HG03196 (cell line): ENCODE data around the gene SKI.
"Not testable (repeated sequence)": the region's sequence is repeated elsewhere in the genome, so short reads cannot be mapped to it uniquely, and the experiment has no call there.

ENCODE experiments used
- ATAC-seq: cut with Tn5 transposase; IDR thresholded peaks from one replicate; pipeline ENCODE4 v1.9.1; 2021; ENCODE audit not compliant: unreplicated experiment

SKI gene

DNA sequence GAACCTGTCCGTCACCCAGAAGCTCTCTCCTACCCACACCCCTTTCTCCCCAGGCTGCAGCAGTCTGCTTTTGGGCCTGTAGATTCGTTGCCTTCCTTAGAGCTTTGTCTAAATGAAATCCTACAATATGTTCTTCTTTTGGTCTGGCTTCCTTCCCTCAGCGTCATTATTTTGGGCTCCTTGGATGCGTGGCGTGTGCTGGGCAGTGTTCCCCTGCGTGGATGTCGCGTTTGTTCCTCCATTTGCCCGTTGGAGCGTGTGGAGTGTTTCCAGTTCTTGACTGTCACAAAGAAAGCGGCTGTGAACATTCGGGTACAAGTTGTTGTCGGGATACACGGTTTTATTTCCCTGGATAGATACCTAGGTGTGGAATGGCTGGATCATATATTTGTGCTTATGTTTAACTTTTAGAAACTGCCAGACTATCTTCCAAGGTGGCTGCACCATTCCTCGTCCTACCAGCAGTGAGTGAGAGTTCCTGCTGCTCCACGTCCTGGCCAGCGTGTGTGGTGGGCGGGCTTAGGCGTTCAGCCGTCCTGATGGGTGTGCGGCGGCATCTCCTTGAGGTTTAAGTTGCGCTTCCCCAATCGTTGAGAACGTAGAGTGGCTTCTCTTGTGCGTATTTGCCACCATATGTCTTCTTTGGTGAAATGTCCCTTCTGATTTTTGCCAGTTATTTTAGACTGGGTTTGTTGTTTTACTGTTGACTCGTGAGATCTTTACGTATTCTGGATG is 31.7 kb downstream of the SKI start:
- no peak for ATAC-seq

GRCh38 chr1:2260470-2260869 is 32.4 kb downstream of the SKI start:
- not testable (repeated sequence) for ATAC-seq

DNA sequence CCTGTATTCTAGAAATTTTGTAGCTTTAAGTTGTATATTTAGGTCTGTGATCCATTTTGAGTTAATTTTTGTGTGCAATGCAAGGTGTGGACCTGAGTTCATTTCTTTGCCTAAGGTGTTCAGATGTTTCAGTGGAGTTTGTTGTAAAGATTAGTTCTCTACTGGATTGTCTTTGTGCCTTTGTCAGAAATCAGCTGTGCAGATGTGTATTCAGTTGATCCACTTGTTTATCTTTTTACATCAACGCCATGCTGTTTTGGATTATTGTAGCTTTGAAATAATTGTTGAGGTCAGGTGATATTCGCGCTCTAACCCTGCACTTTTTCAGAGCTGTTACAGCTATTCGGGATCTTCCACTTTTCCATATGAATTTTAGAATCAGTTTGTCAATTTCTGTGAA is 32.8 kb downstream of the SKI start:
- no peak for ATAC-seq

- not testable (repeated sequence) for ATAC-seq
These were observed 33.6 kb downstream of the SKI start for GRCh38 chr1:2261476-2262395.

DNA sequence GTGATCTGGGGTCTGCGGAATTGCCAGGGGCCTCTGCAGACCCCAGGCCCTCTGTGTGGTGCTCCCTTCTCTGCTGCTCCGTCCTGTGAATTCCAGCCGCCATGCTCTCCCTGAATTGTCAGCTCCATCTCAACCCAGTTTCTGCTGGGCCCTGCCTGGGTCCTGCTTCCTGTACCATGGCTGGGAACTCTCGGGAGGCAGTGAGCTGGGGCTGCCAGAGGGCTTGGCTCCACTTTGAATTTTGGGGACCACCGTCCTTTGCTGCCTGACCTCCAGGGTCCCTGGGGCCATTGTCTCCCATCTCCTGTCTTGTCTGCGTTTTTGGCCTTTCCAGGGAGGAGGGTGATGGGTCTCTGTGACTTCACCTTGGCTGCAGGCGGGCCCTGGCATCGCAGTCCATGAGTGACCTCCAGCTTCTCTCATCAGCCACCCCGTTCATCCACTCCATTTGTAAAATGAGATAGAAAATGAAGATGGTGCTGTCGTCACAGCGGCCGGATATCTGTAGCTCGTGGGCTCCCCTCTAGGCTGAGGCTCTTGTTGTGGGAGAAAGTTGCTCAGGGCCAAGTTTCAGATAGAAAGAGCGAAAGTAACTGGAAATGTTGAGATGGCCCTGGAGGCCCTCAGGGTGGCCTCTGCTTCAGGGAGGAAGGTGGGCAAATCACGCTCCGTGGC is 38.3 kb downstream of the SKI start:
- ATAC-seq, result no peak

DNA sequence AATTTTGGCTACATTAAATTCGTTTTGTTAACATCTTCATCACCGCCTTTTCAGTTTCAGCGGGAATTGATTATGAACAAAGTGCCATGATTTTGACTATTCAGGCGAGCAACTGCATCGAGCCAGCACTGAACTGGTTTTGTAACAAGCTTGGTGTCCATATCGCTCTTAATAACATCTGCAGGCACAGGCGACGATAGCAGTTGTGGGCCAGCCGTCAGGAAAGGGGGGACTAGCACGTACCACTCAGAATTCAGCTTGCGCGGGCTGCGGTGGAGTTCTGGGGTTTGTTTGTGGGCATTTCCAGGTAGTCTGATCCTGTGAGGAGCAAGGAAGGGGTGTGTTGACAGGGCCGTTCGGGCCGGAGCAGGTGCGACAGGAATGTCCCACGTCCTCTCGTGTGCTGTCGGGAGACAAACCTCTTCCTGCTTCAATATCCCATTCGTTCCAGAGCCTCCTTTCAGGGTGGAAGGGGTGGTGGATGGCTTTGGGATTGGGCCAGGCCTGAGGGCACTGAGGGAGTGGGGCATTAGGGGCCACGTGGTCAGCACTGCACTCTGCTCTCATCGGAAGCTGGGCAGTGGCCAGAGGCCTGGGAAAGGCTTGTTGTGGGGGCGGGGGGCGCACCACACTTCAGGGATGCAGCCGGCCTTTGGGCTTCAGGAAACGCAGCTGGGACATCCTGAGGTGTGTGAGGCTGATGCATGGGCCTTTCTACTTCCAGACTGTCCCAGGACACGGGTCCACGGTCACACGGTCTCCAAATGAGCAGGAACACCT is 39.1 kb downstream of the SKI start:
- ATAC-seq, result no peak

- no peak for ATAC-seq
These were observed 39.7 kb downstream of the SKI start for GRCh38 chr1:2267862-2268261.

- ATAC-seq, result no peak
These were observed 40.4 kb downstream of the SKI start for GRCh38 chr1:2268285-2269056.

GRCh38 chr1:2269193-2269921 is 41.2 kb downstream of the SKI start:
- no peak for ATAC-seq

DNA sequence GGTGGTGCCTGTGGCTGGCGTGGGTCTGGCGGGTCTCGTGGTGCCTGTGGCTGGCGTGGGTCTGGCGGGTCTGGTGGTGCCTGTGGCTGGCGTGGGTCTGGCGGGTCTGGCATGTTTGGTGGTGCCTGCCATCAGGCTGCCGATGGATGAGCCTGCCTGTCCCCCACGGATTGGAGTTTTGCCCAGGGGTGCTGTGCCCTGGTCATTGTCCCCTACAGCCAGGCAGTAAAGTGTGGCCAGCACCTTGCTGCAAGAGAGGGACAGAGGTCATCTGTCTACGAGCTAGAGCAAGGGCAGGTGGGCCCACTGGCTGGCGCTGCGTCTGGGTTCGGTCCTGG is 41.8 kb downstream of the SKI start:
- ATAC-seq, result no peak

GRCh38 chr1:2270260-2271100 is 42.4 kb downstream of the SKI start:
- no peak for ATAC-seq

DNA sequence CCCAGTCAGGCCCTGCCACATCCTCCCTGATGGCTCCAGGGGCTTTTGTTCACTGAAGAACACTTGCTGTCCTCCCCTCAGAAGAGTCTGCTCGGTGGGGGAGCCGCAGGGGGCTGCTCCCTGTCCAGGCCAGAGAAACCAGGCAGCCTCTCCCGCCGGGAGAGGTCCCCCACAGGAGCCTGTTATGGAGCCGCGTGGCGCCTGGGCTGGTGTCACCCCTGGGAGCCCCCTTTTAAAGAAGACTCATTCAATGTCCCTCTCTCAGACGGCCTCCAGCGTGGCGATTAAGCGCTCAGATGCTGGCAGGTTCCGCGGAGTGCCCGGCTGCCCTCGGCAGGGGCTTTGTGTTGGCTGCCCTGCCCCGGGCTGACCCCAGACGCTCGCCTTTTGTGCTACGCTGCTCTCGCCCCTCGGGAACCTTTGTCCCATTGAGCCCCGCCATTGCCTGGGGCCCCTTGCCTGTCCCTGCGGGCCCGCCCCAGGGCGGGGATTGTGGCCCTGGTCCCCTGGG is 43.1 kb downstream of the SKI start:
- no peak for ATAC-seq

DNA sequence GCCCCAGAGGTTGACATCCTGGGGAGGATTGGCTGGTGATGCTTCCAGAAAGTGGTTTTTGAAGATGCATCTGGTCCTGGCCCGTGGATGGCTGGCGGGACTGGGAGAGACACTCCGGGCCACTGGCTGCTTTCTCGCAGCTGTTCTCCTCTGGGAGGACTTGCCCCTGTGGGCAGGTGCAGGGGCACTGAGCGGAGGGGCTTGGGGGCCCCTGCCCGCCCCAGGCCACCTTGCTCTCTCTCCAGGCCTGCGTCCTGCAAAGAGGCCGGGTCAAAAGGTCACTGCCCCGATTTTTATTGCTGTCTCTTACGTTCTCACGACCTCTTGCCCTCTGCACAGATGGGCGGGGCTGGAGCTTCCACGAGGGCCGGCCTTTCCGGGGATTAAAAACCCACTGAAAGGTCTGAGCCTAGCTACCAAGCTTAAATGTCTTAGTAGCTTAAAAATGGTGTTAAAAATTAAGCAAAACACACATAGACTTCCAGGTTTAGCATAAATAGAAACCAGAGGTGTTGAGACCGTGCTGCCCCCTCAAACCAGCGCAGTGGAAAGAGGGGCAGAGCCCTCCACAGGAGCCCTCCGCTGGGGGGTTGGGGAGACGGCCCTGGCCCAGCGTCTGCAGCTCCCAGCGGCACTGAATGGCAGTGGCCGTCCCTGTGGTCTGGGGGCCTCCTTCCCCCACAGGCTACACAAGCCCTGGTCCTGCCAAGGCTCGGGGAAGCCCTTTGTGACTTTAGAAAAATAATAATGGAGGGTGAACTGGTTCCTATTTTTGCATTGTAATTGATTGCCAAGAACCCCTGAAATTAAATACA is 43.9 kb downstream of the SKI start:
- no peak for ATAC-seq

DNA sequence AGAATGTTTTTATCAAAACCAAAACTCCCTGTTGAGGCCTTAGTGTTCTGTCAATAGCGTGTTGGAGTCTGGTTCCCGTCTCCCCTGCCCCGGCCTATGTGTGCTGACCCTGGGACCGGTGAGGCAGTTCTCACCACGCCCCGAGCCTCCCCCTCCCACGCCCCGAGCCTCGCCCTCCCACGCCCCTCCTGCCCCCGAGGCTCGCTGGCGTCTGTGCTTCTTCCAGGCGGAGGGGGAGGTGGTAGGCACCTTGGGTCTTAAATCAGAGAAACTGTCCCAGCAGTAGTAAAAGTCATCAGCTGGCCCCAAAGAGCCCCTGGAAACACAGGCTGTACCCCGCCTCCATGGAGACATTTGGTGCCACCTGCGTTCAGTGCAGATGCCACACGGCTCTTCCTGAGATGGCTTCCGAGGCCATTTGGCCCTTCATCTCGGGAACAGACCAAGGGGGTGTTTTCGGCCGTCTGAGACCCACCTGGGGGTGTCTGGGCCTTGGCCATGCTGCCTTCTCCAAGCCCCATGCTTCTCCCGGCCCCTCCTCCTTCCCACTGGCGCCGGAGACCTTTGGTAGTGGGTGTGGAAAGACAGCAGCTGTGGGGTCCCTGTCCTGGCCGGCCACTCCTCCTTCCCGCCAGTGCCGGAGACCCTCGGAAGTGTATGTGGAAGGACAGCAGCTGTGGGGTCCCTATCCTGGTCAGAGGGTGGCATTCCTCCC is 44.7 kb downstream of the SKI start:
- ATAC-seq, result no peak

DNA sequence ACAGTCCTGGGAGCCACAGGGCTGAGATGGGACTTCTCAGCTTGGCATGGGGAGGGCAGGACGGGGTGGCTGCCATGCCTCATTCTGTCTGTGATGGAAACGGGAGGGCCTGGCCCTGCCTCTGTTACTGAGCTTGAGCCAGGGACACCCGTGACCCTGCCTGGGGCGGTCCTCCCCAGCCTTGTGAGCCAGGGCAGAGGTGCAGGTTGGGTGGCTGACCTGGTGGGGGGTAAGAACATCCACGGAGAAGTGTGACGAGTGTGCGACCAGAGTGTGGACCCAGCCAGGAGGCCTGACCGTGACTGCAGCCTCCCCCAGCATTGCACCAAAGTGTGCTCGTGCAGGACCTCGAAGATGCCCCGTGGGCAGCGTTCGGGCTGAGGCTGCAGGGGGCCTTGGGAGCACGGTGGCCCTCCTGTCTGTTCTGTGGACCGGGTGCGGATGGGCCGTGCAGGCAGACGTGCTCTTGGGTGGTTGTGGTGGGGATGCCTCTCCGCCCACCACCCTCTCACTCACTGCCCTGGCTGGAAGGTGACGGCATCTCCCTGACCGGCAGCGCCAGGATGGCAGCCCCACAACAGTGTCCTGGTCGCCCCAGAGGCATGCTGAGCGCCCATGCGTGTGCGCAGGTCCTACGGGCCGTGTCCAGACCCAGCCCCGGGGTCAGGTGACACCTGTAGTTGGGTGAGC is 45.4 kb downstream of the SKI start:
- ATAC-seq, result no peak

- no peak for ATAC-seq
These were observed 46.3 kb downstream of the SKI start for GRCh38 chr1:2274231-2274928.
